GM20000 (cell line): ENCODE measurements around the gene SC5D.

ENCODE experiments used
- DNase-seq: peaks from one replicate; pipeline ENCODE4 v3.0.0; 2012; ENCODE audit warnings: low spot score
- CTCF ChIP-seq: IDR thresholded peaks from 2 replicates; pipeline ENCODE4 v1.5.1; 2012; ENCODE audit warnings: mild to moderate bottlenecking, control low read depth; ENCODE audit errors: extremely low read depth, missing control alignments

Gene SC5D

GRCh38 chr11:121250843-121251242, 41.7 kb upstream of the SC5D start:
- TF ChIP-seq CTCF = no peak
- DNase-seq = no peak

GRCh38 chr11:121253951-121254350, 38.6 kb upstream of the SC5D start:
- no peak for TF ChIP-seq CTCF
- DNase-seq = no peak

- no peak for DNase-seq
- TF ChIP-seq CTCF = no peak
Observed at GRCh38 chr11:121254756-121255155, 37.8 kb upstream of the SC5D start.

- DNase-seq = no peak
- no peak for TF ChIP-seq CTCF
Observed at GRCh38 chr11:121255473-121256125, 37.0 kb upstream of the SC5D start.

- no peak for TF ChIP-seq CTCF
- DNase-seq = no peak
Observed at GRCh38 chr11:121257289-121257688, 35.3 kb upstream of the SC5D start.

- no peak for TF ChIP-seq CTCF
- DNase-seq = no peak
Observed at GRCh38 chr11:121257976-121258375, 34.6 kb upstream of the SC5D start.

GRCh38 chr11:121265586-121265985, 27.0 kb upstream of the SC5D start:
- no peak for TF ChIP-seq CTCF
- no peak for DNase-seq
